Adrenal gland (tissue), 12 donors: ENCODE measurements around the gene PRRG3. TPM values are rescaled to one million over a fixed set of nuclear protein-coding genes. Genes with fewer than 3 reads are reported as not detected.

Source experiments
- DNase-seq, 7 donors: peaks; one replicate each; pipeline ENCODE4 v3.0.0-alpha.2; 2019 to 2020
- H3K27ac ChIP-seq, 5 donors: fragments of 200-600 bp; sonication (generic) in 4 of 5; 1 replicate in 3 of 5; 2 replicates in 2 of 5; pipeline versions ENCODE4 v1.5.1 to v1.8.0; 2016 to 2020; ENCODE audit warnings: mild to moderate bottlenecking in 1 of 5
- H3K27me3 ChIP-seq: fragments of 200-600 bp; 2 replicates; pipeline ENCODE4 v1.8.0; 2021
- H3K36me3 ChIP-seq, 2 donors: fragments of 200-600 bp; replicated peaks in 1 of 2; 1 replicate in 1 of 2; 2 replicates in 1 of 2; pipeline versions ENCODE4 v1.5.1 to v1.8.0; 2018 to 2022
- H3K4me1 ChIP-seq, 2 donors: fragments of 200-600 bp; replicated peaks in 1 of 2; 1 replicate in 1 of 2; 2 replicates in 1 of 2; pipeline versions ENCODE4 v1.5.1 to v1.8.0; 2018 to 2021
- H3K4me3 ChIP-seq, 4 donors: fragments of 200-600 bp; sonication (generic) in 3 of 4; one replicate each; pipeline ENCODE4 v1.5.1; 2016 to 2018
- H3K9me3 ChIP-seq, 3 donors: fragments of 200-600 bp; sonication (generic) in 1 of 3; replicated peaks in 1 of 3; 1 replicate in 2 of 3; 2 replicates in 1 of 3; pipeline versions ENCODE4 v1.5.1 to v1.8.0; 2016 to 2021
- POLR2A ChIP-seq, 2 donors: fragments of 450-650 bp; IDR thresholded peaks; one replicate each; pipeline ENCODE4 v1.6.1; 2017; ENCODE audit warnings: antibody characterized with exemption in 2 of 2, mild to moderate bottlenecking in 2 of 2, moderate library complexity in 1 of 2
- WGBS, 4 donors: extraction: QIAGEN DNeasy Blood & Tissue Kit in 2 of 4; methylation state at CpG; one replicate each; pipeline versions ENCODE4 v1.1.5 to v1.1.7; 2013 to 2017; 5-methylcytosine and 5-hydroxymethylcytosine counted together
- intact Hi-C, 2 donors: fragments of 100-400 bp; cut with DNase I; formaldehyde crosslinking; loops; one replicate each; pipeline versions ENCODE4 v1.14.1 to v1.15.0; 2022 to 2023
- polyA plus RNA-seq, 3 donors: library from polyadenylated mRNA; stranded (reverse); fragments of 200-250 nt in 2 of 3; fragments of 350-450 nt in 1 of 3; fragmentation: Illumina TruSeq in 1 of 3; extraction: RNeasy Lipid Tissue Mini Kit (QIAGEN cat#74804) in 1 of 3; gene quantifications; one replicate each; pipeline ENCODE4 v1.2.3, GENCODE V29; 2013 to 2014
- total RNA-seq, 9 donors: library from RNA; depleted of rRNA in 4 of 9; stranded (reverse); fragments of >200 nt in 4 of 9; fragments of 120-200 nt in 1 of 9; fragmentation: NEBNext Ultra II Directional in 1 of 9; extraction: Animal tissue kit (Norgen Biotek cat#: 25700) in 1 of 9; gene quantifications; one replicate each; pipeline versions ENCODE4 v1.1.0 to v1.2.4, GENCODE V29; 2013 to 2023
- TF ChIP-seq, protein P1 (sequence below), 6 experiments: fragments of 450-650 bp in 4 of 6; fragments of 200-600 bp in 2 of 6; sonication (generic) in 1 of 6; IDR thresholded peaks; 1 replicate in 5 of 6; 2 replicates in 1 of 6; pipeline versions ENCODE4 v1.5.1 to v1.8.0; 2016 to 2021; ENCODE audit warnings: antibody characterized with exemption in 6 of 6, mild to moderate bottlenecking in 2 of 6, moderate library complexity in 1 of 6
- donor health status: healthy with polysubstance abuse.
- donor health status: Bipolar disorder and iron deficiency.
- donor health status: DM: yes; HTN: yes; CAD: no.
- donor health status: DM: no; HTN: no; CAD: no.
- donor health status: DM: no; HTN: no; CAD: no.
- donor health status: DM: yes; HTN: yes; CAD: no.

The PRRG3 gene
- total and polyA plus RNA-seq, 12 donors, result under 0.01 to 8.7 (median 0.26) TPM; not detected in 1

GRCh38 chrX:151725338-151725614 lies 30.0 kb downstream of the PRRG3 start:
- Histone ChIP-seq H3K36me3 (no peaks in the 10 kb centered on the region), H3K27me3 (no peaks in the 10 kb centered on the region), H3K9me3 (no peaks in the 10 kb centered on the region), H3K4me1 (no peaks in the 10 kb centered on the region), H3K4me3 (no peak overlapping the region), H3K27ac (no peak overlapping the region)
- WGBS, 4 donors, result 61 to 88% methylated on average over 1 of the region's 1 CpG; no CpG with 5 or more reads in 2 of the 4 donors
- DNase-seq, result no peak
- no peak for TF ChIP-seq POLR2A (IDR thresholded peaks at IDR 0.05)
- TF ChIP-seq, protein P1, sequence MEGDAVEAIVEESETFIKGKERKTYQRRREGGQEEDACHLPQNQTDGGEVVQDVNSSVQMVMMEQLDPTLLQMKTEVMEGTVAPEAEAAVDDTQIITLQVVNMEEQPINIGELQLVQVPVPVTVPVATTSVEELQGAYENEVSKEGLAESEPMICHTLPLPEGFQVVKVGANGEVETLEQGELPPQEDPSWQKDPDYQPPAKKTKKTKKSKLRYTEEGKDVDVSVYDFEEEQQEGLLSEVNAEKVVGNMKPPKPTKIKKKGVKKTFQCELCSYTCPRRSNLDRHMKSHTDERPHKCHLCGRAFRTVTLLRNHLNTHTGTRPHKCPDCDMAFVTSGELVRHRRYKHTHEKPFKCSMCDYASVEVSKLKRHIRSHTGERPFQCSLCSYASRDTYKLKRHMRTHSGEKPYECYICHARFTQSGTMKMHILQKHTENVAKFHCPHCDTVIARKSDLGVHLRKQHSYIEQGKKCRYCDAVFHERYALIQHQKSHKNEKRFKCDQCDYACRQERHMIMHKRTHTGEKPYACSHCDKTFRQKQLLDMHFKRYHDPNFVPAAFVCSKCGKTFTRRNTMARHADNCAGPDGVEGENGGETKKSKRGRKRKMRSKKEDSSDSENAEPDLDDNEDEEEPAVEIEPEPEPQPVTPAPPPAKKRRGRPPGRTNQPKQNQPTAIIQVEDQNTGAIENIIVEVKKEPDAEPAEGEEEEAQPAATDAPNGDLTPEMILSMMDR (IDR thresholded peaks at IDR 0.05), result no peak
- intact Hi-C loops, result no loop called here

DNA sequence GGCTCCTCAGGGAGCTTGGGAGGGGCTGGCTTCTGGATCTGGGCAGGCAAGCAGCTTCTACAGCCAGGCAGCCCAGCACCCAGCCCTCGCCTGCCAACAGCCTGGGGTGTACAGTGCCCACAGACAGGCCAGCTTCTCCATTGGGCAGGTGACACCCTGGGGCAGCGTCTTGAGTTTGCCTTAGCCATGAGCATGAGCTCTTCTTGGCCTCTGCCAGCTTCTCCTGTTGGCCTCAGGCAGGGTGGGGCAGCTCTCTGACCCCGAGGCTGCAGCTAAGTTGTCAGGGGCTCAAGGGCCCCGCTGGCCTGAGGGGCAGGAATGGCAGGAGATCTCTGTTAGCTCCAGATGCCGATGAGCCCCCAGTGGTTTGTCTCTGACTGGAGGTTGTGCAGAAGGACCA lies 31.5 kb downstream of the PRRG3 start:
- DNase-seq, result no peak

GRCh38 chrX:151727346-151727745 lies 32.1 kb downstream of the PRRG3 start:
- whole genome bisulfite sequencing, 4 donors, result 72 to 91% (median 78%) methylated on average over 1 to 4 of the region's 4 CpGs

More for the DNA sequence above, 31.5 kb downstream of the PRRG3 start:
- no peak for TF ChIP-seq POLR2A (IDR thresholded peaks at IDR 0.05)
- TF ChIP-seq, protein P1 (IDR thresholded peaks at IDR 0.05), result no peak
- Histone ChIP-seq H3K9me3 (no peaks in the 10 kb centered on the region), H3K4me1 (no peaks in the 10 kb centered on the region), H3K27me3 (no peaks in the 10 kb centered on the region), H3K27ac (no peak overlapping the region), H3K4me3 (no peak overlapping the region), H3K36me3 (no peaks in the 10 kb centered on the region)
- intact Hi-C loops, result no loop called here
- WGBS, 4 donors, result 69 to 100% (median 95%) methylated on average over 1 to 5 of the region's 5 CpGs; no CpG with 5 or more reads in 1 of the 4 donors

DNA sequence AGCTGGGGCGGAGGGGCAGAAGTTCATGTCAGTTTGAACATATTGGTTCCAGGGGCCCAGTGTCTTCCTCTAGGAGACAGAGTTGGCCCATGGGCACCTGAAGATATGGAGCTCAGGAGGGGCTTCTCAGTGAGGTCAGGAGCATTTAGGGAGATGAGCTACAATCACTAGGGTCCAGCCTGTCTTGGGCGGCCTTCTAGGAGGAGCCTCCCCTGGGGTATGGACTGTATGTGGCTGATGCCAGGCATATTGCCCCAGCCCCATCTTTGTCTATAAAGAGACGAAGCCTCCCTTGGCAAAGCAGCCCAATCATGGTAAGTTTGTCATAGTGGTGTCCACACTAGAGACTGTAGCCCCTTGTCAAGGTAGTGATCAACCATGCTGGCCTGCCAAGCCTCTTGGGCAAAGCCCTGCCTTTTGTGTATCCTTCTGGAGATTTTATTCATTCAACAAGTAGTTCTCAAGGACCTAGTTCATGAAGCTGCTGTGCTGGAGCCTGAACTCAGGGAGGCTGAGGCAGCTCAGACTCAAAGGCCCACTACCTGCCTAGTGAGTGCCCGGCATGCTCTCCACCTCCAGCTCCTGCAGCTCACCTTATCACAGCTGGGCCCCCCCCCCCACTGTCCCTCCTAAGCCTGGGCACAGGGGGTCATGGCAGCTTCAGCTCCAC lies 33.9 kb downstream of the PRRG3 start:
- no peaks in the 10 kb centered on the region for H3K9me3 ChIP-seq
- intact Hi-C loops, result no loop called here
- H3K4me3 ChIP-seq, result no peak overlapping the region
- no peak for DNase-seq
- H3K36me3 ChIP-seq, result no peaks in the 10 kb centered on the region
- no peak overlapping the region for H3K27ac ChIP-seq
- H3K4me1 ChIP-seq, result no peaks in the 10 kb centered on the region
- WGBS, 4 donors, result 76 to 92% (median 88%) methylated on average over 1 to 4 of the region's 4 CpGs
- no peaks in the 10 kb centered on the region for H3K27me3 ChIP-seq
- TF ChIP-seq, protein P1 (IDR thresholded peaks at IDR 0.05), result no peak
- no peak for TF ChIP-seq POLR2A (IDR thresholded peaks at IDR 0.05)

More at GRCh38 chrX:151727346-151727745, 32.1 kb downstream of the PRRG3 start:
- Histone ChIP-seq H3K27ac (no peak overlapping the region), H3K9me3 (no peaks in the 10 kb centered on the region), H3K4me3 (no peak overlapping the region), H3K27me3 (no peaks in the 10 kb centered on the region), H3K4me1 (no peaks in the 10 kb centered on the region), H3K36me3 (no peaks in the 10 kb centered on the region)
- TF ChIP-seq, protein P1 (IDR thresholded peaks at IDR 0.05), result no peak
- TF ChIP-seq POLR2A (IDR thresholded peaks at IDR 0.05), result no peak
- intact Hi-C loops, result no loop called here
- no peak for DNase-seq
